CD14-positive monocyte (primary cell): ENCODE measurements around the gene PAPPA. TPM values are rescaled to one million over a fixed set of nuclear protein-coding genes. Genes with fewer than 3 reads are reported as not detected.

Experiments
- DNase-seq, 3 donors: peaks; one replicate each; pipeline ENCODE4 v3.0.0-alpha.2; 2011 to 2022
- H2AFZ ChIP-seq: 2 replicates; pipeline ENCODE4 v1.6.0; 2012; ENCODE audit warnings: mild to moderate bottlenecking, low read depth, low read length, inconsistent platforms; ENCODE audit not compliant: insufficient read depth, poor library complexity, severe bottlenecking
- H3K27ac ChIP-seq, 2 donors: 1 replicate in 1 of 2; 2 replicates in 1 of 2; pipeline ENCODE4 v1.5.1; 2012 to 2013; ENCODE audit warnings: low read length in 2 of 2, control low read depth in 1 of 2, inconsistent platforms in 1 of 2, low read depth in 1 of 2, mild to moderate bottlenecking in 1 of 2
- H3K27me3 ChIP-seq, 2 donors: one replicate each; pipeline versions ENCODE4 v1.6.0 to v1.6.1; 2011 to 2013; ENCODE audit warnings: low read length in 2 of 2; ENCODE audit not compliant: control insufficient read depth in 2 of 2, insufficient read depth in 2 of 2
- H3K36me3 ChIP-seq, 2 donors: replicated peaks in 1 of 2; 1 replicate in 1 of 2; 2 replicates in 1 of 2; pipeline versions ENCODE4 v1.5.1 to v1.6.1; 2012 to 2013; ENCODE audit warnings: low read length in 2 of 2, control low read depth in 1 of 2, inconsistent platforms in 1 of 2, mild to moderate bottlenecking in 1 of 2; ENCODE audit not compliant: insufficient read depth in 2 of 2, control insufficient read depth in 1 of 2
- H3K4me1 ChIP-seq, 2 donors: 1 replicate in 1 of 2; 2 replicates in 1 of 2; pipeline versions ENCODE4 v1.5.1 to v1.6.1; 2012 to 2013; ENCODE audit warnings: low read length in 2 of 2, control low read depth in 1 of 2, inconsistent platforms in 1 of 2, mild to moderate bottlenecking in 1 of 2, moderate library complexity in 1 of 2; ENCODE audit not compliant: insufficient read depth in 2 of 2, control insufficient read depth in 1 of 2
- H3K4me2 ChIP-seq: replicated peaks from 2 replicates; pipeline ENCODE3; 2012; ENCODE audit warnings: low read length, moderate library complexity, mild to moderate bottlenecking; ENCODE audit not compliant: poor library complexity, severe bottlenecking; ENCODE audit errors: extremely low read depth
- H3K4me3 ChIP-seq, 3 experiments: fragments of 200-600 bp in 1 of 3; sonication (generic) in 1 of 3; replicated peaks in 1 of 3; 1 replicate in 2 of 3; 2 replicates in 1 of 3; pipeline ENCODE4 v1.5.1; 2011 to 2013; ENCODE audit warnings: low read length in 3 of 3, mild to moderate bottlenecking in 3 of 3, control low read depth in 2 of 3, low read depth in 2 of 3, inconsistent platforms in 1 of 3, moderate library complexity in 1 of 3
- H3K79me2 ChIP-seq: 2 replicates; pipeline ENCODE4 v1.6.0; 2012; ENCODE audit warnings: mild to moderate bottlenecking, control low read depth, inconsistent platforms, low read length, moderate library complexity; ENCODE audit not compliant: insufficient read depth
- H3K9ac ChIP-seq: 2 replicates; pipeline ENCODE4 v1.6.0; 2017; ENCODE audit warnings: low read length, mild to moderate bottlenecking; ENCODE audit not compliant: insufficient read depth, poor library complexity, severe bottlenecking
- H3K9me3 ChIP-seq, 2 donors: replicated peaks in 1 of 2; 1 replicate in 1 of 2; 2 replicates in 1 of 2; pipeline versions ENCODE4 v1.5.1 to v1.6.1; 2012 to 2013; ENCODE audit warnings: low read length in 2 of 2, control low read depth in 1 of 2; ENCODE audit not compliant: control insufficient read depth in 1 of 2, insufficient read depth in 1 of 2
- H4K20me1 ChIP-seq: 2 replicates; pipeline ENCODE4 v1.6.0; 2012; ENCODE audit warnings: mild to moderate bottlenecking, low read length, control low read depth, moderate library complexity; ENCODE audit not compliant: insufficient read depth
- H3K27ac Mint-ChIP-seq, 7 donors: one replicate each; pipeline ENCODE4 v1.8.0; 2020; ENCODE audit warnings: mild to moderate bottlenecking in 7 of 7, mixed read lengths in 7 of 7, moderate library complexity in 6 of 7, inconsistent platforms in 2 of 7
- H3K27me3 Mint-ChIP-seq, 3 donors: one replicate each; pipeline ENCODE4 v1.8.0; 2021 to 2022; ENCODE audit warnings: low read depth in 3 of 3, mild to moderate bottlenecking in 3 of 3, mixed read lengths in 3 of 3, moderate library complexity in 3 of 3, inconsistent platforms in 1 of 3
- H3K36me3 Mint-ChIP-seq, 2 donors: one replicate each; pipeline ENCODE4 v1.8.0; 2020; ENCODE audit warnings: mixed read lengths in 2 of 2, inconsistent platforms in 1 of 2, mild to moderate bottlenecking in 1 of 2
- H3K4me1 Mint-ChIP-seq: one replicate; pipeline ENCODE4 v1.8.0; 2020; ENCODE audit warnings: mild to moderate bottlenecking, mixed read lengths
- H3K4me3 Mint-ChIP-seq, 2 donors: one replicate each; pipeline ENCODE4 v1.8.0; 2020; ENCODE audit warnings: mild to moderate bottlenecking in 2 of 2, mixed read lengths in 2 of 2, moderate library complexity in 1 of 2
- H3K9me3 Mint-ChIP-seq, 7 donors: one replicate each; pipeline ENCODE4 v1.8.0; 2020 to 2022; ENCODE audit warnings: mixed read lengths in 7 of 7, mild to moderate bottlenecking in 6 of 7, moderate library complexity in 6 of 7, inconsistent platforms in 2 of 7
- CTCF ChIP-seq: fragments of 200-600 bp; IDR thresholded peaks from one replicate; pipeline ENCODE4 v1.8.0; 2022; ENCODE audit warnings: antibody characterized with exemption, mild to moderate bottlenecking
- WGBS: methylation state at CpG from one replicate; pipeline ENCODE4 v1.1.5; 2013; ENCODE audit warnings: missing lambda C conversion rate; ENCODE audit not compliant: insufficient coverage; 5-methylcytosine and 5-hydroxymethylcytosine counted together
- intact Hi-C, 2 donors: fragments of 100-400 bp; cut with micrococcal nuclease; formaldehyde crosslinking; loops; one replicate each; pipeline versions ENCODE4 v1.15.0 to v1.15.1; 2023
- polyA plus RNA-seq, 3 donors: library from polyadenylated mRNA; depleted of rRNA in 1 of 3; unstranded in 2 of 3; stranded (reverse) in 1 of 3; fragments of 300-500 nt in 2 of 3; fragments of >200 nt in 1 of 3; fragmentation: Illumina TruSeq in 2 of 3; gene quantifications; 1 replicate in 2 of 3; 2 replicates in 1 of 3; pipeline ENCODE4 v1.2.3, GENCODE V29; 2012 to 2021

The PAPPA gene
- polyA plus RNA-seq, 3 donors: not detected

- H3K27ac Mint-ChIP-seq: no peak overlapping the region
- no peaks in the 10 kb centered on the region for H3K4me1 ChIP-seq
- no peaks in the 10 kb centered on the region for H3K9me3 ChIP-seq
- no peak overlapping the region for H2AFZ ChIP-seq
- no peaks in the 10 kb centered on the region for H4K20me1 ChIP-seq
- H3K4me3 Mint-ChIP-seq: no peak overlapping the region
- intact Hi-C loops: no loop called here
- no peak overlapping the region for H3K4me2 ChIP-seq
- H3K9ac ChIP-seq: no peak overlapping the region
- H3K9me3 Mint-ChIP-seq: peaks cover 0 to 5% (median 3%) of the 10 kb centered on the region in 7 donors
- H3K4me1 Mint-ChIP-seq: no peaks in the 10 kb centered on the region
- no peak overlapping the region for H3K4me3 ChIP-seq
- no peak overlapping the region for H3K27ac ChIP-seq
- WGBS: no CpG with 5 or more reads among the region's 4 CpGs
- peaks cover 2 to 6% (median 3%) of the 10 kb centered on the region in 3 donors for H3K27me3 Mint-ChIP-seq
- TF ChIP-seq CTCF: no peak
- no peaks in the 10 kb centered on the region for H3K27me3 ChIP-seq
- no peaks in the 10 kb centered on the region for H3K79me2 ChIP-seq
- H3K36me3 Mint-ChIP-seq: no peaks in the 10 kb centered on the region
- DNase-seq: no peak
- no peaks in the 10 kb centered on the region for H3K36me3 ChIP-seq
Observed at GRCh38 chr9:116329470-116329869, 175.9 kb downstream of the PAPPA start.

GRCh38 chr9:116331241-116331640 lies 177.7 kb downstream of the PAPPA start:
- Mint-ChIP-seq H3K27me3 (peaks cover 1 to 6% (median 3%) of the 10 kb centered on the region in 3 donors), H3K27ac (no peak overlapping the region), H3K9me3 (peaks cover 0 to 5% (median 3%) of the 10 kb centered on the region in 7 donors), H3K36me3 (no peaks in the 10 kb centered on the region), H3K4me1 (no peaks in the 10 kb centered on the region), H3K4me3 (no peak overlapping the region)
- intact Hi-C loops: no loop called here
- Histone ChIP-seq H3K4me1 (no peaks in the 10 kb centered on the region), H3K36me3 (no peaks in the 10 kb centered on the region), H3K9ac (no peak overlapping the region), H3K79me2 (no peaks in the 10 kb centered on the region), H4K20me1 (no peaks in the 10 kb centered on the region), H2AFZ (no peak overlapping the region), H3K27me3 (no peaks in the 10 kb centered on the region), H3K9me3 (no peaks in the 10 kb centered on the region), H3K4me2 (no peak overlapping the region), H3K4me3 (no peak overlapping the region), H3K27ac (no peak overlapping the region)
- WGBS: 60% methylated on average over 1 of the region's 3 CpGs
- TF ChIP-seq CTCF: no peak
- DNase-seq: no peak
